NOMO-1 (cell line): ENCODE results near the gene FOXL3.
A peak's percentile ranks its signal among the peaks of the same experiment; 100 is the strongest.

Experiments
- DNase-seq, 2 experiments: peaks; one replicate each; lab custom pipeline; 2025; ENCODE audit not compliant: unreplicated experiment in 2 of 2; lab: John Stamatoyannopoulos, UW

FOXL3 gene

DNA sequence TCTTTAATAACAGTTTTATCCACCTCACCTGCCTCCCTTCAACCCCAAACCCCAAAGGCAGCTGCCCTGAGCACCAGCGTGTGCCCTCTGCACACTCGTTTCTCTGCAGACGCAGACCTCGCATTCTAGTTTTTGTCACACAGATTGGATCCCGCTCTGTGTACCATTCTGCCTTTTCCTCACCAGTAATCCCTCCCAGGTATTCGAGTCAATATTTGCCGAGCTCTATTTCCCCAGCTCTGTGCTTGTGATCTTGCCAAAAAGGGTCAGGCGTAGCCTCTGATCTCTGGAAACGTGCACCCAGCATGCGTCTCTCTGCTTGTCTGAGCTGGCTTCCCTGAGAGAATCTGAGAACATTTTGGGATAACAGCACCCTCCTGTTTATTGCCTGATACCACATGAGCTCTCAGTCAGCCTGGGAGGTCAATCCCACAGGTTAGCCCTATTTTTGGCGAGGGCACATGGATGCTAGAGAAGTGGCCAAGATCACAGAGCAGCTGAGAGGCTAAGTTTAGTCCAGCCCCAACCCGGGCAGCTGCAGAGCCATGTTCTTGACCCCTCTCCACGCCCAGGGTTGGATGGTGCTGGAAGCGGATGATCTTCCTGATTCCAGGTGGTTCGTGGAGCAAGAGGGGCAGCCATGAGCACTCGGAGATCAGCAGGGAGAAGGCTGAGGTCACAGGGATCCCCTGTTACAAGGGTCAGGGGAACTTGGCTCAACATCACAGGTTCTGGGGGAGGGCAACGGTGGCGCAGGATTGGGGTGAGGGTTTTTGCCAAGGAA is 29.1 kb downstream of the FOXL3 start:
- DNase-seq, result no peak

DNA sequence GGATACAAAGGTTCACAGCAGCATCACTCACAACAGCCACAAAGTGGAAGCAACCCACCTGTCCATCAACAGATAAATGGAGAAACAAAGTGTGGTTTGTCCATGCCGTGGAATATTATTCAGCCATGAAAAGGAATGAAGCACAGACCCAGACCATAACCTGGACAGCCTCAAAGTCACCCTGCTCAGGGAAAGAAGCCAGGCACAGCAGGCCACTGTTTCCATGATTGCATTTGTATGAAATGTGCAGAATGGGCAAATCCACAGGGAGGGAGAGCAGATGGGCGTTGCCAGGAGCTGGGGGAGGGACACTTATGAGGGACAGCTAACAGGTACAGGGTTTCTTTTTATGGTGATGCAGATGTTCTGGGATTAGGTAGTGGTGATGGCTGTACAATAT is 30.3 kb downstream of the FOXL3 start:
- DNase-seq, result no peak

DNA sequence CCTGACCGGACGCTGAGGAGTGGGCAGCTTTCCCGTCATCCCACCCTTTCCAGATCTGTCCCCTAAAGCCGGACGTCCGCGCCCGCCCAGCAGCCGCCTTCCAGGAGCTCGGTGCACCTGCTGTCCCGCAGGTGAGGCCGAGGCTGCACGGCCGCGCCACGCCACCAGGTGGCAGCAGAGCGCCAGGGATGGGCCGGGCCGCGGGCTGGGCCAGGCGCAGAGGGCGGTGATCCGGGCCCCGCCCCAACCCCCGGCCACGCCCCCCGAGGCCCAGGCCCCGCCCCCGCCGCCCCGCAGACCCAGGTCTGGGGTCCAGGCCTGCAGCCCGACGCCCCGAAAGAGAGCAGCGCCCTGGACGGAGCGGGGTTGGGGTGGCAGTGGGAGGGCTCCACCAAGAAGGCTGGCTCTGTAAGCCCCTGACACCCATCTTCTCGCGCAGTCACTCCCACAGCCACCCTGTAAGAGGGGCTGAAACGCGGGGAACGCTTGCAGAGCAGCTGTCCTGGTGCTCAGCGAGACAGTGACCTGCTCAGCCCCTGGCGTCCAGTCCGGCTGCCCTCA is 32.2 kb downstream of the FOXL3 start:
- peak; percentile 1 to 12 for DNase-seq

DNA sequence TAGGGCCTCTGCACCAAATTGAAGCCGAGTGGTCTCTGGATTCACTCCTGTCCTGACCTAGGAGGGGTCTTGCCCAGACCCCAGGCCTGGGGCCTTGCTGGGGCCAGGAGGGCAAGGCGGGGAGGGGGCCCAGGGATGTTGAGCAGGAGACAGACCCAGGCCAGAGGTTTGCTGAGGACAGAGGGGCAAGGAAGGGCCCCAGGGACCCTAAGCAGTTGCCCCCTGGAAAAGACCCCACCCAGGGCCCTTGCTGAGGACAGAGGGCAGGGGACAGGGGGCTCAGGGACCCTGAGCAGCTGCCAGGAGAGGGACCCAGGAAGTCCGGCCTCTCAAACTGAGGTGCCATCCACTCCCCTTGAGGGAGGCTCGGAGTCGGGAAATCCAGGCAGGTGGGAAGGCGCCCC is 32.7 kb downstream of the FOXL3 start:
- no peak for DNase-seq

DNA sequence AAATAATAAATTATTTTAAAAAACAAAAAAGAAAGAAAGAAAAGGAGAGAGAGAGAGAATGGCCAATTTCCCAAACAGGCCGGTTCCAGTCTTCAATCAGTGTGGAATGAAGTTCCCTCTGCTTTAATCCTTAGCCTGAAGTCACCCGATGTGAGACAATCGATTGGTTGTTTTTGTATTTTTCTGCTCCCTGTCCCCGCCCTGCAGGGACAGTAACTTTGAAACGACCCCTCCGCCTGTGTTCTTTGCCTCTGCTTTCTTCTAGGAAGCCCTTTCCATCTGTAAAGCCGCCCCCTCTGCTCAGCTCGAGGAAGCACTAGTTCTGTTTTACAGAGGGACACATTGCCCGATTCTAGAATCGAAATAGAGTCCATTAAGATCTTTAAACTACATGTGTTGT is 33.4 kb downstream of the FOXL3 start:
- no peak for DNase-seq

DNA sequence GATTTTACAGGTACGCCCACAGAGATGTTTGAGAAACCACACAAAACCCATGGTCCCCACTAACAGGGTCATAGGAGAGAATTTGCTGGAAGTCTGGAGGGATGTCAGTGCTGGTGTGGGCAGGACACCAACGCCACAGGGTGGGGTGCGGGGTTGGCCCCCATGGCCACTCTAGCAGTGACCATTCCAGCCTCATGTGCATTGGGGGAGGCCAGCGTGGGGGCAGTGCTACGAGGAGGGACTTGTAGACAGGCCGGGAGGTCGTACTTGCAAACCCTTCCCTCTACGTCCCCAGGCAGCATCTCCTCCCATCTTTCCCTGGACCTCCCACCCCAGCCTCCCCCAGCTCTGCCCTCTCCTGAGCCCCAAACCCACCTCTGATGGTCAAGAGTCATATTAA is 34.0 kb downstream of the FOXL3 start:
- no peak for DNase-seq

DNA sequence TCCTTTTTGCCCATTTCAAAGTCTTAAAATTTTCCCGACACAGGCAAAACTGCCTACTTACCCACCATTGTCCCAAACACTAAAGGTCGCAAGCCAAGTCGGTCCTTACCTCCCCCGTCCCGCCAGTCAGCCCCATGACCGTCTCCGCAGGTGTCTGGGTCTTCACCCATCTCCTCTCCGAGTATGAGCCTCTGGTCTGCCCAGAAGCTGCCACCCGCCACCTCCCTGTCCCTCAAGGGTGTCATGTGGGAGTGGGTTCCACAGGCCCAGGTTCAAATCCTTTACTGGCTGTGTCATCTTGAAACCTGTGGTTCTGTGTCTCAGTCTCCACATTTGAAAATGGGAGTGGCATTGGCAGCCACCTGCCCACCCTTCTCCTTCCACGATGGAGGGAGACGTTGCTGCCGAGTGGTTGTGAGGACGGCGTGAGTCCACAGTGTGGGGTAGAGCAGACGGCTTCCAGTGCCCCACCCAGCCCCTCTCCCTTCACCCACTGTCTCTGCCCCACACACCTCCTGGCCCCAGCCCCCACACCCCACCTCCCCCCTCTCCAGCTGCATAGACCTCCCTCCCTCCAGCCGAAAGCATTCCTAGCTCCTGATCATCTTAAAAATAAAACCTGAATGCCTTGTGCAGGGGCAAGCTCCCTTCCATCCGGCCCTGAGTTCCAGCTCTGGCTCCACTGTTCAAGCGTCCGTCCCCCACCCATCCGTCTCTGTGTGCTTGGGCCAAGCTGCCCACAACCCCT is 35.3 kb downstream of the FOXL3 start:
- no peak for DNase-seq

DNA sequence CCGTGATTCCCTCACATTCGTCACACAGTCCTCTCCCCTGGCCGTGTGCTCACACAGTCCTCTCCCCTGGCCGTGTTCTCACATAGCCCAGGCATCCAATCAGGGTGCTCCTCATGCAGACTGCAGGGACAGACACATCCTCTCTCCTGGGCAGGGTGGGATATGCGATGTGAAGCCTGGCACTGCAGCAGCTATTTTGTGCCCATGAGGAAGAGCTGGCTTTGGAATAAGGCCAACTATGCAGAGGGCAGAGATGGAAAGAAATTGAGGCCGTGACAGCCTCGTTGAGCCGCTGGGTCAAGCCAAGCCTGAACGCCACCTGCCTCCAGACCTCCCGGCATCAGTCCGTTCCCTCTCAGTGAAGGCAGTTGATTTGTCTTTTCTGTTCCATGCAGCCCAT is 35.8 kb downstream of the FOXL3 start:
- DNase-seq, result no peak

DNA sequence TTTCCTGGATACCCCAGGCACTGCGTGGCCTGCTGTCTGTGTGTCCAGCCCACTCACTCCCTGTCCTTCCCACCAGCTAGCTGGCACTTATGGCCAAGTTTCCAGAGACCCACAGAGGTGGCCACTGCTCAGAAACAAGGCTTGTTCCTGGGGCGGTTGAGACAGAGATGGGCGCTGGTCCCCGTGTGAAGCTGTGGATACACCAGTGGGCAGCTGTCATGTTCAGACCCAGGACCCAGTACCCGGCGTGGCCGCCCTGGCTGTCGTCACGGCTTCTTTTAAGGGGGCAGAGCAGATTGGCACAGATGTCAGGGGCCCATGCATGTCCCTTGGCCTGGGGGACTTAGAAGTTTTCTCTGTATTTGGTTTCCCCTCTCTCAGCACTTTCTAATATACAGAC is 36.3 kb downstream of the FOXL3 start:
- no peak for DNase-seq

DNA sequence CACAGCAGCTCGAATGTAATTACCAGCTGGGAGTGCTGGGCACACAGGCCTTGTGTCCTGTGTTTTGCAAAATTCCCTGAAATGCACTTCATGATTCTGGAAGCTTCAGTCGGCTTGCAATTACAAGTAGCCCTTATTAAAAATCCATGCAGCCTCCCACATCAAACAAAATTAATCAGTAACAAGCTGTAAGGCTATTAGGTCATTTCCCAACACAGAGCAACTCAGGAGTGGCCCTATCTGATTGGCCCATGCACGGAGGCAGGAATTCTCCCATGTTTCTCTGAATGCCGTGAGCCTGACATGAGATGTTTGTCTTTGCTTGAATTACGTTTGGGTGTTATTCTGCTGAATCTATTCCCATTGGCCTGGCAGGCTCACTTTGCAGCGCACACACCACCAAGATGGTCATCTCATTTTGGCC is 36.9 kb downstream of the FOXL3 start:
- DNase-seq, result no peak

DNA sequence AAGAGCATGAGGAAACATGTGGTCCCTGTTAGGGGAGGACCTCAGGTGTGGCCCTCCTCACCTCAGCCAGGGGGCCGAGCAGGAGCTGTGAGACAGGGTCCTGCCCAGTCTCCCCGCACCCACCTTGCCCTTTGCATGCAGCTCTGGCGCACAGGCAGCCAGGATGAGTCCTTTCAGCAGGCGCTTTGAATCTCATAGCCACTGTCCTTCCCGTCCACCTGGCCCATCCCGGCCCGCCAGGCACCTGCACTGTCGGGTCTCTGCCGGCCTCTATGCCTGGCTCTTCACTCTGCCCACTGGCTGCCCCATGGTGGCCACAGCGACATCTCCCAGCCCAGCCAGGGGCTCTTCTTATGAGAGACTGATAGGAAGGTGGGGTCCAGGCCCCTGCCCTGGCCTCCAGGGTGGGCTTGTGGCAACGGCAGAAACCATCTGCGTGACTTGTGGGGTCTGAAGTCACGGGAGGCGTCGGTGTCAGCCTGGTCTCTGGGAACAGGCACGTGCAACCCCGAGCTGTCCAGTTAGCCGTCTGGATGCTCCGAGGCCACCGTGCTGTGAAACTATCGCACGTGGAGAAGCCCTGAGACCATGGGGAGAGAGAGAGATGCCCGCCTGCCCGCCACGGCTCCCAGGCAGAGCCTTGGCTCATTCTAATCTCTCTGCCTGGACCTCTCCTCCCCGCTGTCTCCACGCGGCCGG is 37.4 kb downstream of the FOXL3 start:
- DNase-seq, result no peak

DNA sequence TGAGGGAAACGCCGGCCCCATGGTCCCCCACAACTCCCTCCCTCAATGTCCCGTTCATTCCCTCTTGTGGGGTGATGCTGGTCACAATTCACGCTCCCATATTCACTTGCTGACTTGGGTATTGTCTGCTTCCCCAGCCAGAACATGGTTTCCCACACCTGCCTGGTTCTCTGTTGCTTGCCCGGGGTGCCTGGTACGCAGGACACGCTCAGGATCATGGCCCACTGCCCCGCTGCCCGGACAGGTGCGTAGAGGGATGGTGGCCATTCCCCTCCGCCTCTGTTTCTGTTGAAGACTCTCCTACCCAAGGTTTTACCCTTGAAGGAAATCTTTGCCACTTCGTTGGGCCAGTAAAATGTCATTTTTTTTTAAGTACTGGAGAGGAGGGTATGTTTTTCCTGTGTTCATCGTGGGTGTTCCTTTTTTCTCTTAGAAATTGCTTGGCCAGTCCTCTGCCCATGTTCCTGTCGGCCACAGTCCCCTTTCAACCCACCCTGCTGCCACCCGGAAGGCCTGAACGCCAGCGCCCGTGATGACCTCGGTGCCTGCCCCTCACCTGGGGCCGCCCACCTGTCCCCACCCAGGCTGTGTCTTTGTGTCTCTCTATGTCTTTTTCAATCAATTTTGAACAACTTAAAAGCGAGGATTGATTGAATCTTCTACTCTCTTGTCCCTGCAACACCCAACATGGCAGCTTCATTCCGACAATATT is 38.2 kb downstream of the FOXL3 start:
- no peak for DNase-seq

DNA sequence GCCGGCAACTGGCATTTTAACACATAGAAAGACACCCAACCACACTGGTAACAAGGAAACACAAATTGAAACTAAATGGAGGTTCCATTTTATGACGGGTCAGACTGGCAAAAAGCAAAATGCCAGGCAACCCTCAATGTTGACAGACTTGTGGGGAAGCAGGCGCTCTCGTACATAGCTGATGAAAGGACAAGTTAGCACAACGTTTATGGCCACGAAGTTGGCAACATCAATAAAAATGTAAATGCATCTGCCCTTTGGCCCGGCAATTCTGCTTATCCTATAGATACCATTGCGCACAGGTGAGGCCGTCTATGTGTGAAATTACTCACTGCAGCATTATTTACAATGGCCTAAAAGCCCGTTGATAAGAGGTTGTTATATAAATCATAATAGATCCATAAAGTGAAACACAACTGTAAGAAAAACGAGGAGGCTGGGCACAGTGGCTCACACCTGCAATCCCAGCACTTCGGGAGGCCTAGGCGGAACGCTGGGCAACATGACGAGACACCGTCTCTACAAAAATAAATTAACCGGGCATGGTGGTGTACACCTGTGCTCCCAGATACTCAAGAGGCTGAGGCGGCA is 39.8 kb downstream of the FOXL3 start:
- no peak for DNase-seq

DNA sequence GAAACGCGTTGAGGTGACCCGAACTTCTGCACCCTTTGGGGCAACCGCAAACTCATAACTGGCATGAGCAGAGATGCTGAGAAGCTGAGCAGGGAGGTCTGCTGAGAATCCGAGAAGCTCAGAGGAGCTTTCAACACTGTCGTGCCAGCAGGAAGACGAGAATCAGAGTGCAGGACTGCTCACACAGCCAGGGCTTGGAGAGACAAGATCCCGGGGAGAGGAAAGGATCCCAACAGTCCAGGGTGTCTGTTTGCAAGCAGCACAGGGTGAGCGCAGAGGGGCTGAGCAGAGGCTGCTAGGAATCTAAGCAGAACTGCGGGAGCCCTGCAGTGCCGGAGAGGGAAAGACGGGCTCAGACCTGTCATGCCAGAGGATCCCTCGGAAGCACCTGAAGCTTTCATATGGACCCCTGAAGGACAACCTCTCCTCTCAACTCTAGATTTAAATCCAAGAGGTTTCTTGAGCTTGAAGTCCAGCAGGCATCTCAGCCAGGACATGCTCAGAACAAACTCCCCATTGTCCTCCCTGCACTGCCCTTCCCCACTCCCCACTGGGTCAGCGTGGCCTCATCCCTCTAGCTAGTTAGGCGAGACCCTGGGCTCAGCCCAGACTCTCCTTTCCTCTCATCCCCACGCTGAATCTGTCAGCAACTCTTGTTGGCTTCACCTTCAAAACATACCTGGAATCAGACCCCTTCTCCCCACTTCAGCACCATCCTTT is 40.7 kb downstream of the FOXL3 start:
- DNase-seq, result no peak

DNA sequence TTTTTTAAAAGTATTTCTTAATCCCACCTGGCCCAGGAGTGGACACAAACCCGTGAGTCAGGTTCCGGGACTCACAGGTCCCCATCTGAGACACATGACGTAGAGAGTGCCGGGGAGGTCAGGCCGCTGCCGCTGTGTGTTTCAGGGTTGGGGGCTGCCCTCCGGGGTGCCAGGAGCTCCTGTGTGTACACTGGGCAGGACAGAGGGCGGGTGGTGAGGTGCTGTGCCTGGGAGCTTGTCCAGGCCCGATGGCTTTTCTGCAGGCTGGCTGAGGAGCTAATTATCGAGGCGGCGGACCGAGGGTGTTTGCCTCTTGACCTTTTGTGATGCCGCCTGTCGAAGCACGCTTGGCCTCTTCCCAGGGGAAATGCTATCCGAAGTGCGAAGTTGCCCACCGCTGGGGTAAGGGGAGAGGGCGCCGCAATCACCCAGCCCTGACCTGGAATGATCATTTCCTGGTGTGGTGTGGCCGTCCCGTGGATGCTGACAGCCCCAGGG is 42.1 kb downstream of the FOXL3 start:
- no peak for DNase-seq

DNA sequence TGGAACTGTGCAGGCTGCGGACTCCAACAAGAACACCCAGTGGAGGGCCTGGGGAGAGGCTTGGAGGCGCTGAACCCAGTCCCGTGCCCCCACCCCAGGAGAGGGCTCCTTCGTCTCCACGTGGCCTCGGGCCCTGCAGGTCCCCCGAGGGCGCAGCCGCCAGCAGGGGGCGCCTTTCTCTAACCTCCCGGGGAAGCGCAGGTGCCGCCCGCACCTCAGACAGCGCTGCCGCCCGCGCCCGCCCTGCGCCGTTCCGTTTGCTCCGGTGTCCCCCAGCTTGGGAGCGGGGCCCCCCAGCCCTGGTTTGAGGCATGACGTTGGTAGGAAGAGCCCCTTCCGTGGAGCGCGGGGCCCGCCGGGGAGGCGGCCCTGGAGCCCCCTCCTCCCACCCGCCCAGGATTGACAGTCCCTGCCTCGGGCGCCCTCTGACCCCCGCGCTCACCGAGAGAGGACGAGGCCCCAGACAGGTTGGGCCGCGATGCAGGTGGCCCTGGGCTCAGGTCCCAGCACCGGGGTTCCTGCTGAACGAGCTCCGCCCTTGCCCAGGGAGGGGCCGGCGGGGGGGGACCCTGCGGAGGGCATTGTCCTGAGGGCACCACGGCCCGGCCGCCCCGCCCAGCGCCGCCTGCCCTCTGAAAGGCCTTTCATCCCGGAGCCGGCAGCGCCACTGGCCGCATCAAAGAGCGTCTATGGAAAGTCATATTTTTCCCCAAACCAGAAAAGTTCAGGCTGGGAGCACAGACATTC is 42.8 kb downstream of the FOXL3 start:
- DNase-seq, result peak; percentile 19 to 21

DNA sequence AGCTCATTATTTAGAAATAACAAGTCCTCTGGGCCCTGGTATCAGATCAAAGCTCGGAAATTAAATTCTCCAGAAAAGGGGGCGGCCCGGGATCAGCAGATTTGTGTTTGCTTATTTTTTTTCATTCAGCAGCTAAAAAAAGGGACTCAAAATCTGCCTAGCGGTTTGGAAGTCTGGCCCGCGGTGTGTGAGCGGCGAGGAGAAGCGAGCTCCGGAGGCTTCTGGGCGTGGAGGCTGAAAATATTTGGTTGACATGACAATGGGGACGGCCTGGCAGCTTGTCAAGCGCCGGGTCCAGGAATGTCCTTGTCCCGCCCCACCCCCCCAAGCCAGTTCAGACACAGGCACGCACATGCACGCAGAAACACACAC is 43.4 kb downstream of the FOXL3 start:
- DNase-seq, result no peak

DNA sequence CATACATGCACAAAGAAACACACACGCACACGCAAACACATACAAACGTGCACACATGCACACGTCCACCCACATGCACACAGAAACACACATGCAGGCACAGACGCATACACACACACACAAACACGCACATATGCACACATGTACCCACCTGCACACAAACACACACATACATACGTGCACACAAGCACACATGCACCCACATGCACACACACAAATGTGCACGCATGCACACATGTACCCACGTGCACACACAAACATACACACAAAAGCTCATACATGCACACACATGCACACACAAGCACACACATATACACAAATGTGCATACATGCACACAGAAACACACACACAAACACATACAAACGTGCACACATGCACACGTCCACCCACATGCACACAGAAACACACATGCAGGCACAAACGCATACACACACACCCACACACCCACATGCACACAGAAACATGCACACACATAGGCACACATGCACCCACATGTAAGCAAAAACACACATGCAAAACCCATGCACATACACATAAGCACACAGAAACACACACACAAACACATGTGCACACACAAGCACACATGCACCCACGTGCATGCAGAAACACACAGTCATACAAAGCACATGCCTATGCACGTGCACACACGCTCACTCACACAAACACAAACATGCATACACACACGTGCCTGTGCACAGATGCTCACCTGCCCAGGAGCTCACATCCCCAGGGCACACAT is 44.8 kb downstream of the FOXL3 start:
- no peak for DNase-seq
